DMS 273 treated with DMSO at 0.1 percent for 48 hours (cell line): ENCODE results near the gene RAD51AP1.

Source experiments
- DNase-seq: peaks from one replicate; lab custom pipeline; 2025; lab: John Stamatoyannopoulos, UW

The RAD51AP1 gene

GRCh38 chr12:4552191-4552590 lies 13.5 kb downstream of the RAD51AP1 start:
- no peak for DNase-seq

- DNase-seq = no peak
Observed at GRCh38 chr12:4553943-4554342, 15.3 kb downstream of the RAD51AP1 start.

- DNase-seq = no peak
Observed at GRCh38 chr12:4555804-4556203, 17.1 kb downstream of the RAD51AP1 start.

DNA sequence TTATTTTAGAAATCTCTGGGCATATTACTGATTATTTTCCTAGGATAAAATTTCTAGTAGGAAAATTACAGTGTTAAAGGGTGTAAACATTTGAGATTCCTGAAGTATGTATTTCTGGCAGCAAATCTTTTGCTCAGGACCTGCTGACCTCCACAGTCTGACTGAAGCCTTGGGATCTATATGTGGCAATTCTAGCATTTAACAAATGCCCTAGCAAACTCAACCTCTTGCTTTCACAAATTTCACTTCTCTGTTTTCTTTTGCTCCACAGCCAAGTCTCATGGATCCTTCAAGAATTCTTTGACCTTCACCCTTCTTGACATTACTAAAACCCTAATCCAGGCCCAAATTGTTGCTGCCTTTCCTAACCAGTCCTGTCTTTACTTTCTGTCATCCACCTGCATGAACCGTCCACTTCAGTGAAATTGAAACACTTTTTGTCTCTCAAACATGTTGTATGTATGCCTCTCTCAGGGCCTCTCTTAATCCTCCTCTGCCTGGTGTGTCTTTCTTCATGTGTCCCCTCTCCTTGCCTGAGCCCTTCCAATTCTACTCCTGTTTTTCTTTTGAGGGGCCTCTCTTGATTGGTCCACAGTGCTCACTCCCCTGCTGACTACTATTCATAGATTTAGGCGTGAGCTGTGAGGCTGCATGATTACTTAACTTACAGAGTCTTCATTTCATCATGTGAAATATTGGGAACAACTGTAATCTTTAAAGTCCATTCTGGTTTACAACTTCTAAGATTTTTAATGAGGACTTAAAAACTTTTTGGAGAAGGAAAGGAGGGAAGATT lies 18.2 kb downstream of the RAD51AP1 start:
- no peak for DNase-seq

GRCh38 chr12:4557586-4557985 lies 18.9 kb downstream of the RAD51AP1 start:
- DNase-seq = no peak

- no peak for DNase-seq
Observed at GRCh38 chr12:4558171-4558570, 19.5 kb downstream of the RAD51AP1 start.

- no peak for DNase-seq
Observed at GRCh38 chr12:4562034-4562657, 23.5 kb downstream of the RAD51AP1 start, which contains the start of gene DYRK4. DYRK4 (plus strand) TSS chr12:4562208; CDS start chr12:4562246, 38 bp downstream.

DNA sequence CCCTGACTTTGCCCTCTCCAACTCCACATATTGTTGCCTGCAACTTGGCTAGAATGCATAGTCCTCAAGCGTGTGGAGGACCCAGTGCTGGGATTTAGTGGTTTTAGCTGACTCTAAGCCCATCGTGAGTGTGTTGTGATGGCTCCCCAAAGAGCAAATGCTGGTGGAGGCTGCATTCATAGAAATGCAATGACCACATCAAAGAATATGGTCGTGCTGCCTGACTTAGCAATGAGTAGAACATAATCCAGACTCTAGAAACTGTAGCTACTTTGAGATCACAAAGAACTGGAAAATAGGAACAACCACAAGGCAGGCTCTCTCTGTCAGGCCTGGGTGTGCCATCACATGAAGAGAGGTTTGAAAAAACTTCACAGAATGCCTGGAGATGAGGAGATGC lies 24.6 kb downstream of the RAD51AP1 start:
- DNase-seq = no peak

GRCh38 chr12:4564818-4565217 lies 26.1 kb downstream of the RAD51AP1 start:
- no peak for DNase-seq

- DNase-seq = no peak
Observed at GRCh38 chr12:4566474-4566873, 27.8 kb downstream of the RAD51AP1 start.

- DNase-seq = no peak
Observed at GRCh38 chr12:4567073-4567881, 28.6 kb downstream of the RAD51AP1 start.

GRCh38 chr12:4569261-4569660 lies 30.6 kb downstream of the RAD51AP1 start:
- DNase-seq = no peak

DNA sequence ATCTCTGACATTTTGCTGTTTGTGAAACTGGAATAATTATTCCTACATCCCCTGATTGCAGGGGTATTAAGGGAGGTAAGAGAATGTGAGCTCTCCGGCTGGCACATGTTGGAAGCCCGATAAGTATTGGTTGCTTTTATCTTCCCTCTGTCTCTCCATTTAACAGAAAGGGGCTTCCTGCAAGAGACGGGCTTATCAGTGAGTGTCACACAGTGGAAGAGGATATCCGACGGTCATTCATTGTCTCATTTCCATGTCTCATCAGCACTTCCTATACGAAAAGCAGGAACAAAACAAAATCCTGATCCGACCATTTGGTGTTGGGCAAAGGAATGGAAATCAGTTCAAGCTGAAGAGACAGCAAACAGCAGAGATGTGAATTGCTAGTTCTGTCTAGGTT lies 34.0 kb downstream of the RAD51AP1 start:
- DNase-seq = no peak

GRCh38 chr12:4579305-4580102 lies 40.8 kb downstream of the RAD51AP1 start:
- no peak for DNase-seq

- DNase-seq = no peak
Observed at GRCh38 chr12:4580281-4580688, 41.6 kb downstream of the RAD51AP1 start.

GRCh38 chr12:4584281-4584680 lies 45.6 kb downstream of the RAD51AP1 start:
- DNase-seq = no peak

- no peak for DNase-seq
Observed at GRCh38 chr12:4584896-4585295, 46.2 kb downstream of the RAD51AP1 start.

DNA sequence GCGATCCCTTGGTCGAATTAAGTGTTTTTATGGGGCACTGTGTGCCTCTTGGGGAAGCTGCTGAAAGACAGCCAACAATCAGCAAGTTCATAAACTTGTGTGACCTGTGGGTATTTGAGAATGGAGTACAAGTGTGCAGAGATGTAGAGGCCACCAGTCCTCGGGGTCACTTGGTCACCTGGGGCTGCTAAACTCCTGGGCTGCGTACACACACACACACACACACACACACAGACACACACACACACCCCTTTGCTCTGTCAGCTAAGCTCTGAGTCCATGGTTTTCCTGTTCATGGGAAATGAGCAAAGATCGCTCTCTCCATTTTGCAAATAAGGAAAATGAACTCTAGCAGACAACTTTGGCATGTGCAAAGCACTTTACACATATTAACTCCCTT lies 47.8 kb downstream of the RAD51AP1 start:
- no peak for DNase-seq

DNA sequence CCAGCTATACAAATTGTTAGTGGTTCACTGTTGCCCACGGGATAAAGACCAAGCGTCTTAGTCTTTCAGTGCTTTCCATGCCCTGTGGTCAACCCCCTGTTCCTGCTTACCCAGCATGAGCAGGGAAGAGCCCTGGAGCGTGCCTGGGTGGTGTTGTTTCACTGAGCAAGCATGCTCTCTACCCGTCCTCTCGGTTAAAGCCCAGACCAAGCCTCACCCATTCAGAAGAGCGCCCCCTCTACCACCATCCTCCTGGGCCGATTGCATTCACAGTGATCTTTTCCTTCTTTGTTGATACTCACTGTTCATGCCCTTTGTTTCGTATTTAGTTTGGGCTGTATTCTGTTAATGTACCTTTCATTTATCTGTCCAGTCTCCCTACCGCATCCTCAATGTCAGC lies 48.4 kb downstream of the RAD51AP1 start:
- DNase-seq = no peak

- no peak for DNase-seq
Observed at GRCh38 chr12:4588916-4589315, 50.2 kb downstream of the RAD51AP1 start.

DNA sequence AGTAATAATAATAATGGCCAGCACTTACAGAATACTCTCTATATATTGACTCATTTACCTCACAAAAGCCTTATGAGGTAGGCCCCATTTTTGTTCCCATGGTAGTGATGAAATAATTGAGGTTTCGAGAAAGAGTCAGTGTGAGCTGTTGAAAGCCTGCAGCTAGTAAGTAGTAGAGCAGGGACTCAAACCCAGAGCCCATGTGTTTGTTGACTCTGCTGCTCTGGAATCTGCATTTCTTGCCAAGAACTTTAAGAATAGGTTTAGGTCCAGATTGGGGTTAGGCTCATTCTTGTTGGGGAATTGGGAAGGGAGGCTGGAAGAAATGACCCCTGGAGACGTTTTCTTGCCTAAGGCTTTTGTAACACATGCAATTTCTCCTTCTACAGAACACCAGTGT lies 51.3 kb downstream of the RAD51AP1 start:
- DNase-seq = no peak

DNA sequence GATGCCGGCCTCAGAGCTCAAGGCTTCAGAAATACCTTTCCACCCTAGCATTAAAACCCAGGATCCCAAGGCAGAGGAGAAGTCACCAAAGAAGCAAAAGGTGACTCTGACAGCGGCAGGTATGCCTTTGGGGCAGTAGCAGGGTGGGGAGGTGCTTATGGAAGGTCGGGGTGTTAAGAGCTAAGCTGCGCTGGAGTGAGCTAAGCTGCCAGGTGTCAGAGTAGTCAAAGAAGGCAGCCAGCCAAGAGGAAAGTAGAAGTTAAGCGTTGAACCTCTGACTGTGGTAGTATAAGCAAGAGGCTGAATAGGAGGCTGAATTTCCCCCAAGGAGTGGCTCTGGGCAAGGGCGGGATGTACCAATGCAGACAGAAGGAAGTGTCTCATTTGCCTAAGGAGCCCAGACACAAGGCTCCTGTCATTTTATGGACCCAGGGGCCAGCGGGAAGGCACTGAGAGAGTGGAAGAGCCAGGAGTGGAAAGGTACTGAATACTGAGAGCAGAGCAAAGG lies 52.5 kb downstream of the RAD51AP1 start:
- no peak for DNase-seq
